HG02852 (cell line): ENCODE measurements around the gene NDUFS5.
"Not testable (repeated sequence)": the region's sequence is repeated elsewhere in the genome, so short reads cannot be mapped to it uniquely, and the experiment has no call there.

ENCODE experiments used
- ATAC-seq: cut with Tn5 transposase; IDR thresholded peaks from one replicate; pipeline ENCODE4 v1.9.1; 2021; ENCODE audit warnings: mild to moderate bottlenecking, moderate library complexity; ENCODE audit not compliant: unreplicated experiment

The NDUFS5 gene

DNA sequence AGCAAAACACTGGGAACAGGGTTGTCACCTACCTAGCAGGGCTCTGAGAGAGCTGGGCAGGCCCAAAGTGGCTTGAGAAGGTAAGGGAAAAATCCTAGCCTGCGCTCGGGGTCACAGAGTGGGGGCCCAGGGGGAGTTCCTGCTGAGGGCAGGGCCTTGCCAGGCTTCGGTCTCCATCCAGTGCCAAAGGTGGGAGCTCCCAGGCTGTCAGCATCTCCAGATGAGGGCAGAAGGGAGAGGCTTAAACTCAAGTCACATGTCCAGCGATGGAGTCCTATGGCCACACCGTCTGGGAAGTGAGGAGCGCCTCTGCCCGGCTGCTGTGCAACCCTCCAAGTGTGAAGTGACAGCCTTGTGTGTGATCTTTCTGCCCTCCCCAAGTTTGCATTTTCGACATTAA lies 11.2 kb upstream of the NDUFS5 start:
- not testable (repeated sequence) for ATAC-seq

DNA sequence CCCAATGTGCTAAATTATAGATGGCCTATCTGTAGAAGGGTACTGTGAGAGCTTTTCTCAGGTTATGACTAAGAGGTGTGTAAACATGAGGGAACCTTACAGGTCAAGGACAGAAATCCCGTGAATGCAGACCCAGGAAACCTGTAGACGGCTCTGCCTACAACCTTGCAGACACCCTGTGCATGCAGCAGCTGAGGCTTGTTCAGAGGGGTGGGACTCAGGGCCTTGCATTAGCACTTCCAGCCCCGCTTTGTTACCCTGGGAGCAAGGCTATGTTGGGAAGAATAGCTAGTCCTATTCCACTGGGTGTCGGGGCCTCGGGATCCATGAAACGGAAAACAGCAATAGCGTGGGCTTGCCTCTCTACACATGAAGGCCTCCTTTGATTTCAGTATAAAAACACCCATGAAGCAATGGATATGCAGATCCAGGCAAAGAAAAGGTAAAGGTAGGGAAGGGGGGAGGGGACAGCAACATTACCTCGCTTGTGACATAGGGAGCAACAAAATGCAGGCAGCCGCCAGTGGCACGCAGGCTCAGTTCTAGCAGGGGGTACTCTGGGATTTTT lies 9.5 kb upstream of the NDUFS5 start:
- no peak for ATAC-seq

DNA sequence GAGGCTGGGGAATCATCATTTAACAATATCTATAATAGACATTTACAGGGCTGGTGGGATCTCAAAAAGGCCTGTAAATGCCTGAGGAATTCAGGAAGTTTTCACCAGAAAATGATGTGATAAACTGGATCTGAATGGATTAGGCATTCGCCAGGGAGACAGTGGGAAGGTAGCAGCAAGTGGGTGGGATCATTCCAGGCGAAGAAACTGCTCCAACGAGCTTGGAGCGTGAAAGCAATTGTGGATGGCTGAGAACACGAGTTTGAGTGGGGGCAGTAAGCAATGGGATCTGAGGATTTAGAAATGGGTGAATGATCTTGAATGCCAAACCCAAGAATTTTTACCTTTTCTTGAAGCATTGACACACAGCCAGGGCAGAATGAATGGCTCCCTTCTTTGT lies 8.9 kb upstream of the NDUFS5 start:
- no peak for ATAC-seq

DNA sequence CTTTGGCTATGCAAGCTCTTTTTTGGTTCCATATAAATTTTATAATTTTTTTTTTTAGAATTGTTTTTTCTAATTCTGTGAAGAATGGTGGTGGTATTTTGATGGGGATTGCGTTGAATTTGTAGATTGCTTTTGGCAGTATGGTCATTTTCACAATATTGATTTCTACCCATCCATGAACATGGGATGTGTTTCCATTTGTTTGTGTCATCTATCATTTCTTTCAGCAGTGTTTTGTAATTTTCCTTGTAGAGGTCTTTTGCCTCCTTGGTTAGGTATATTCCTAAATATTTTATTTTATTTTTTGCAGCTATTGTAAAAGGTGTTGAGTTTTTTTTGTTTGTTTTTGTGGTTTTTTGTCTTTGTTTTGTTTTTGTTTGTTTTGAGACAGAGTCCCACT lies 5.7 kb upstream of the NDUFS5 start:
- not testable (repeated sequence) for ATAC-seq

DNA sequence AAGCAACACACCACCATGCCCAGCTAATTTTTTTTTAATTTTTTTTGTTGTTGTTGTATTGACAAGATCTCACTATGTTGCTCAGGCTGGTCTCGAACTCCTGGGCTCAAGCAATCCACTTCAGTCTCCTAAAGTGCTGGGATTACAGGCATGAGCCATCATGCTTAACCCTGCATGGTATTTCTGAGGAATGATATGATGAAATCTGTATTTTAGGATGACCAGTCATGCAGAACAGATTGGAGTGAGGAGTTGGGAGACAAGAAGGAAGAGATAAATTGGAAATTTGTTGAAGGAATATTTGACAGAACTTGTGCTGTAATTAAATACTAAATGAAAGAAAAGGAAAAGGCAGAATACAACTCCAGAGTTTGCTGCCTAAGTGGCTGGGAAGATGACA lies 4.7 kb upstream of the NDUFS5 start:
- ATAC-seq = no peak

DNA sequence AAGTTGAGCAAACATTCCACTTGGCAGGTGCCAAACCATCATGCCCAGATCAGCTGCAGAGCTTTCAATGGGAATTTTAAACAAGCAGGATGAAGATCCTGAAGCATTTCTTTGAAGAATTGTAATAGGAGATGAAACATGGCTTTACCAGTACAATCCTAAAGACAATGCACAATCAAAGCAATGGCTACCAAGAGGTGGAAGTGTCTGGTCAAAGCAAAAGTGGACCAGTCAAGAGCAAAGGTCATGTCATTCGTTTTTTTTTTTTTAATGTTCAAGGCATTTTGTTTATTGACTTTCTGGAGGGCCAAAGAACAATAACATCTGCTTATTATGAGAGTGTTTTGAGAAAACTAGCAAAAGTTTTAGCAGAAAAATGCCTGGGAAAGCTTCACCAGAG lies 3.0 kb upstream of the NDUFS5 start:
- no peak for ATAC-seq

DNA sequence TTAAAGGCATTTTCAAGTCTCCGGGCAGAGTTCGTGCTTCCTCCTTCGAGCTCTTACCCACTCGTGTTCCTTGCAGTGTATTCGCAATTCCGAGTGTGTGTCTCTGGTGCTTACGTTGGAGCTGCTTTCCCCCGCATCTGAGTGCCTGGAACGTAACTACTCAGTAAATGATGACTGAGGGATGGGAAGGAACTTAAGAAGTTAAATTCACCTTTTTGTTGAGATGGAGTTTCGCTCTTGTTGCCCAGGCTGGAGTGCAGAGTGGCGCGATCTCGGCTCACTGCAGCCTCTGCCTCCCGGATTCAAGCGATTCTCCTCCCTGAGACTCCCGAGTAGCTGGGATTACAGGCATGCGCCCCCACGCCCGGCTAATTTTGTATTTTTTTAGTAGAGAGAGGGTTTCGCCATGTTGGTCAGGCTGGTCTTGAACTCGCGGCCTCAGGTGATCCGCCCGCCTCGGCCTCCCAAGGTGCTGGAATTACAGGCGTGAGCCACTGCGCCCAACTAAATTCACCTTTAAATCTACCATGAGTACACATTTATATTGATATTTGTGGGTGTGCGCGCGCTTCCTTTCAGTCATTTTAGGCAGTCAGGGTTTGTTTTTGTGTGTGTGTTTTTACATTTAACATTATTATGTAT lies 837 bp downstream of the NDUFS5 start:
- no peak for ATAC-seq

DNA sequence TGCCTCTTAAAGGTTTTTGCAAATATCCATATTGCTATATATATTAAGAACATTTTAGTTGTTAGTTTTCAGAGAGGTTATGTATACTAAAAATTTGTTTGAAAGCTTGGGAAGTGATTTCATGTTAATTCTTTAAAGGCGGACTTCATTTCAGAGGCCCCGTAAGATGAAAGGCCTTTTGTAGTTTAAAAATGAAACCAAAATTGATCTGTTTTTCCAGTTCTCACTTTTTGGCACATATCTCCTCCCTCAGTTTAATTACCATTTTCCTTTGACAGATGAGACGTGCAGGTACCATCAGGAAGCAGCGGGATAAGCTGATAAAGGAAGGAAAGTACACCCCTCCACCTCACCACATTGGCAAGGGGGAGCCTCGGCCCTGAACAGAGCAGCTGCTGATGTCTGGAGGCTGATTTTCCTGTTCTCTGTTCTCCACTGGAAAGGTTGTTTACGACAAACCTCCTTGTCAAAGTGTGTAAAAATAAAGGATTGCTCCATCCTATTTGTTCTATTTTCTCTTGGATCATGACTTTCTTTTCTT lies 8.0 kb downstream of the NDUFS5 start:
- ATAC-seq = no peak

DNA sequence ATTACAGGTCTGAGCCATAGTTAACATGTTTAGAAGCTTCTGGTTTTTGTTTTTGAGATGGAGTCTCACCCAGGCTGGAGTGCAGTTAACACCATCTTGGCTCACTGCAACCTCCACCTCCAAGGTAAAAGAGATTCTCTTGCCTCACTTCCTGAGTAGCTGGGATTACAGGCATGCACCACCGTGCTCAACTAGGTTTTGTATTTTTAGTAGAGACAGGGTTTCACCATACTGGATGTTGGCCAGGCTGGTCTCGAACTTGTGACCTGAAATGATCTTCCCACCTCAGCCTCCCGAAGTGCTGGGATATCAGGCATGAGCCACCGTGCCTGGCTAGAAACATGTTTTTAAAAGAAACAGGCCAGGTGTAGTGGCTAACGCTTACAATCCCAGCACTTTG lies 10.5 kb downstream of the NDUFS5 start:
- ATAC-seq = no peak

DNA sequence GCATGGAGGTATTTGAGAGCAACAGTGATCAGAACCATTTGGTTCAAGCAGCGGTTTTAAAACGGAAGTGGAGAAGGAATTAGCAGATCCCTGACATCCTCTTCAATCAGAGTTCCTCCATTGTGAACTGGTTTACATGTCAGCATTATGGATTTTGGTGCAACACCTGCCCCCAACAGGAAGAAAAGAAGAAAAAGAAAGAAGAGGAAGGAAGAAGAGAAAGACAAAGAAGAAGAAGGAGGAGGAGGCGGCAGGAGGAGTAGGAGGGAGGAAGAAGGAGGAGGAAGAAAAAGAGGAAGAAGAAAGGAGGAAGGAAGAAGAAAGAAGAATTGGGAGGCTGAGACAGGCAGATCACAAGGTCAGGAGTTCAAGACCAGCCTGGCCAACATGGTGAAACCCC lies 17.4 kb downstream of the NDUFS5 start:
- ATAC-seq = no peak

DNA sequence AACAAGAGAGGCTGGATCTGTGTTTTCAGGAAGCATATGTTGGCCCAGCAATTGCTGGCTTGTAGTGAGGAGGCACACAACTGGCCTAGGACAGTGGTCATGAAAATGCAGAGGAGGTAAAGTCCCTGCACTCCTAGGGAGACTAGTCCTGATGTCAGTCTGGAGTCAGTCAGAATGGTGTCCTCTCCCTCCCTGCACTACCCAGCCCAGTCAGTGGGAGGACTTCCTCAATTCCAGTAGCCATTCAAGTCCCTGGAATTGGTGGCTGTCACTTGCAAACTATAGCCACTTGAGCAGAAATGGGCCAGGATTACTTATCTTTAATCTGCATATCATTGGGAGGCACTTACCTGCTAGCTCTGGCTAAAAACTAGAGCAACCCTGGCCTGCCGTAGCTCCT lies 18.6 kb downstream of the NDUFS5 start:
- ATAC-seq = no peak

DNA sequence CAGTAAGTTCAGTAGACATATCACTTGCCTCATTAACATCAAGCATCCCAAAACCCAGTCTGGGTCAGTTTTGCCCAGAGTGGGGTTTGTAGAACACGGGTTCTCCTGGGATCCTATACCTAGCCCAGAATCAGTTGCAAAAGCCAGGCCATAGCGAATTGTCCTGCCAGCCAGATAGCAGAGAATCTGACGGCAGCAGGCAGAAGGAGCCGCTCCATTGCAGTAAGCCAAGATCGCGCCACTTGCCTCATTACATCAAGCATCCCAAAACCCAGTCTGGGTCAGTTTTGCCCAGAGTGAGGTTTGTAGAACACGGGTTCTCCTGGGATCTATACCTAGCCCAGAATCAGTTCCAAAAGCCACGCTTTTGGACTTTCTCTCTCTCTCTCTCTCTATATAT lies 19.1 kb downstream of the NDUFS5 start:
- ATAC-seq = no peak

DNA sequence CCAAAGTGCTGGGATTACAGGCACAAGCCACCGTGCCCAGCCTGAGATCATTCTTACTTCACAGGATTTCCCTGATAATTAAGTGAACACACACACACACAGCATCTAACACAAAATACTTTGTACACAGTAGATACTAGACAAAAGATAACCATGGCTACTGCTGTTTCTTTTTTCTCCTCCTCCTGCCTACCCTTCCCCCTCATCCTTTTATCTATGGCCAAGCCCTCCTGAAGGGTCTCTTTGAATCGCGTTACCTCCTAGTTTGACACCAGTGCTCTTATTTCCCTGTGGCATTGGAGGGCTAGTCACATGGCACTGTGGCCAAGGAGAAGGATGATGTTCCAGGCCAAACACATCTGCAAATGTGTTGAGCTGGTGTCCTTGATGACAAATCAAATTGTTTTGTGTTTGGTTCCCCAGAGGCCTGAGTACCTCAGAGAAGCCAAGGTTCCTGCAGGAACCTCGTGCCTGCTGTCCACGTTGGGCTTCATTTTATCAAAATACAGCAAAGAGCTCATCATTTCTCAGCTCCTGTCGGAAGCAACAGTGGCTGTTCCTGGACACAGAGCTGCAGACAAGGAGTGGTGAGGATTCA lies 20.6 kb downstream of the NDUFS5 start:
- no peak for ATAC-seq

DNA sequence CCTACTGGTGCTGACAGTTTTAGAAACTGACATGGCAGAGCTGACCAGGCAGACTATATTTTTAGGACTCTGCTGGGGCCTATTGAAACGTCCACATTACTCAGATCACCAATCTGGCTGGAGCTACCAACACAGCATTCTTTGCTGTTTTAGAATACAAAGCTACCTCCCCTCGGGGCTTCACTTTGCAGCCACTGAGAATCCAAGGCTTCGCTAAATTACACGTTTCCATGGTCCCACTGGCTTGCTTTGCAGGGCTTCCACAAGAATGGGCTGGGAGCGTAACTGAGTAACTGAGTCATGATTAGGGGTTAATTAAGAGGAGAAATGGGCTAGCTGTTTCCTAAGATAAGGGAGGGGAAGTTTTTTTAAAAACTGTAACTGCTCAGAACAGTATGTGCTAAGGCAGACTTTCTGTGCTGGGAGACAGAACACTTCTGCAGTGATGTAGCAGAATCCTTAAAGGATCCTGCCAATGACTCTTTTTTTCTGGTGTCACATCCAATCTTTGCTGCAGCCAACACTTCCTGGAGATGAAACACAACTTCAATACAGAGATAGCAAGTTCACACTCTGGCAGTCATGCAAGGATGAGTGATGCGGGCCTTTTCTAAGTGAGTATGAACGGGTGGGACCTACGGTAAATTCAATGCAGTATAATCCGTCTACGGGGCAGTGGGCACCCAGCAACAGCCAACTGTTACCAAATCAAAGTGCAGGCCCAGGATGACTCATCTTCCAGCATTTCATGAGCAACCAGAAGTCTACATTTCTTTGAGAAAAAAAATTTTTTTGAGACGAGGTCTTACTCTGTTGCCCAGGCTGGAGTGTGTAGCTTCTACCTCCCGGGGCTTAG lies 21.5 kb downstream of the NDUFS5 start:
- no peak for ATAC-seq

DNA sequence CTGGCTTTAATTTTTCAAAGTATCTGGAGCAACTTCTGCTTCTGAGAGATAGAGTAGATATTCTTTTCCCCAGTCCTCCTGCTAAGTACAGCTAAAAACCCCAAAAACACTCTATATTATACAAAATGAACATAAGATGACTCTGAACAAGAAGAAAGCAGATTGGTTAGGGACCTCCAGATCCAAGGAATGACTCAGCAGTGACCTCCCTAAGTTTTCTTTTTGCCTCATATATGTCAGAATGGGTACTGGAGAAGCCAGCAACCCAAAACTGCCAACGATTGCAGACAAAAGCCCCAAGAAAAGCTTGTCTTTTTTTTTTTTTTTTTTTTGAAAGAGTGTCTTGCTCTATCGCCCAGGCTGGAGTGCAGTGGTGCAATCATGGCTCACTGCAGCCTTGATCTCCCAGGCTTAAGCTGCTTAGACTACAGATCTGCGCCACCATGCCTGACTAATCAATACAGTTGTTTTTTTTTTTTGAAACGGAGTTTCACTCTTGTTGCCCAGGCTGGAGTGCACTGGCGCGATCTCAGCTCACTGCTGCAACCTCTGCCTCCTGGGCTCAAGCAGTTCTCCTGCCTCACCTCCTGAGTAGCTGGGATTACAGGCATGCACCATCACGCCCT lies 22.7 kb downstream of the NDUFS5 start:
- no peak for ATAC-seq

DNA sequence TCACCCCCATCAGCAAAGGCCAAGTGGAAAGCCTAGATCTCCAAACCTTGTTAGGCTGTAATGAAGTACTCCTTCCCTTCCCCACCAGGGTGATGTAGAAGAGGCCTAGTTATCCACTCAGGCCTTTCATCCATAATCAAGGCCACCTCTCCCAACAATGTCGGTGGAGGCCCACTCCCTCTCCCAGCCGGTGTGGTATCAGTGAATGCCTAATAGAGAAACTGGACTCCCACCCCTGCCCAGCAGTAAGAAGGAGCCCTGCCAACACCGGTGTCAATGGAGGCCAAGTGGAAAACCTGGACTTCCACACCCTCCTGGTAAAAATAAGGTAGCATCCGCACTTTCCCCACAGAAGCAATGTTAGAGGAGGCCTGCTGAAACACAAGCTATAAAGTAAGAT lies 23.9 kb downstream of the NDUFS5 start:
- no peak for ATAC-seq

DNA sequence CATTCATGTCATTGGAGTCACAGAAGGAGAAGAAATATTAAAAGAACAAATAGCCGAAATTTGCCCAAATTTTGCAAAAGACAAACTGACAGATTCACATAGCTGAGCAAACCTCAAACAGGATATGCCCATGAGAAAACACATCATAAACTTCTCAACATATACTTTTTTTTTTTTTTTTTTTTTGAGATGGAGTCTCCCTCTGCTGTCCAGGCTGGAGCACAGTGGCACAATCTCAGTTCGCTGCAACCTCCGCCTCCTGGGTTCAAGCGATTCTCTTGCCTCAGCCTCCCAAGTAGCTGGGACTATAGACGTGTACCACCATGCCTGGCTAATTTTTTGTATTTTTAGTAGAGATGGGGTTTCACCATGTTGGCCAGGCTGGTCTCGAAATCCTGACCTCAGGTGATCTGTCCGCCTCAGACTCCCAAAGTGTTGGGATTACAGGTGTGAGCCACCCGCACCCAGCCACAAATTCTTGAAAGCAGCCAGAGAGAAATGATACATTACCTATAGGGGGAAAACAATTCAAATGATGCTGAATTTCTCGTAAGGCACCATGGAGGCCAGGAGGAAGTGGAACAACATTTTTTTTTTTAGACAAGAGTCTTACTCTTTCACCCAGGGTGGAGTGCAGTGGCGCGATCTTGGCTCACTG lies 25.2 kb downstream of the NDUFS5 start:
- ATAC-seq = not testable (repeated sequence)

DNA sequence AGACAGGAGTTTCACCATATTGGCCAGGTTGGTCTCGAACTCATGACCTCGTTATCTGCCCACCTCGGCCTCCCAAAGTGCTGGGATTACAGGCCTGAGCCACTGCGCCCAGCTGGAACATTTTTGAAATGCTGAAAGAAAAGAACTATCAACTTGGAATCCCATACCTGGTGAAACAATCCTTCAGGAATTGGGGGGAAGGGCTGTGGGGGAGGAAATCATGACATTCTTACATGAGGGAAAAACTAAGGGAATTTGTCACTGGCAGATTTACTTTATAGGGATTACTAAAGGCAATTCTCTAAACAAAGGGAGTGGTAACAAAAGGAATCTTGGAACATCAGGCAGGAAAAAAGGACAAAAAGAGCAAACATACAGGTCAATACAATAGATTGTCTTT lies 25.8 kb downstream of the NDUFS5 start:
- no peak for ATAC-seq

DNA sequence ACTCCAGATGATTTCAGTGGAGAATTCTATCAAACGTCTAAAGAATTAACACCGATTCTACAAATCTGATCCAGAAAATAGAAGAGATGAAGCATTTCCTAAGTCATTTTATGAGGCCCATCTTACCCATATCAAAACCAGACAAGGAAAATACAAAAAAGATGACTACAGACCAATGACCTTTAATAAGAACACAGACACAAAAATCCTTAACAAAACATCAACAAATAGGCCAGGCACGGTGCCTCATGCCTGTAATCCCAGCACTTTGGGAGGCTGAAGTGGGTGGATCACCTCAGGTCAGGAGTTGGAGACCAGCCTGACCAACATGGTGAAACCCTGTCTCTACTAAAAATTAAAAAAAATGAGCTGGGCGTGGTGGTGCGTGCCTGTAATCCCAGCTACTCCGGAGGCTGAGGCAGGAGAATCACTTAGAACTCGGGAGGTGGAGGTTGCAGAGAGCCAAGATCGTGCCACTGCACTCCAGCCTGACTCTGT lies 29.1 kb downstream of the NDUFS5 start:
- not testable (repeated sequence) for ATAC-seq

DNA sequence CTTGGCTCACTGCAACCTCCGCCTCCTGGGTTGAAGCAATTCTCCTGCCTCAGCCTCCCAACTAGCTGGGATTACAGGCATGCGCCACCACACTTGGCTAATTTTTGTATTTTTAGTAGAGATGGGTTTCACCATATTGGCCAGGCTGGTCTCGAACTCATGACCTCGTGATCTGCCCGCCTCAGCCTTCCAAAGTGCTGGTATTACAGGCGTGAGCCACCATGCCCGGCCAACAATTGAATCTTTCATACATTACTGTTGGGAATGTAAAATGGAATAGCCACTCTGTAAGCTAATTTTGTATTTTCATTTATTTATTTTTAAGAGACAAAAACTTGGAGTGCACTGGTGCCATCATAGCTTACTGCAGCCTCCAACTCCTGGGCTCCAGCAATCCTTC lies 35.4 kb downstream of the NDUFS5 start:
- not testable (repeated sequence) for ATAC-seq
